RWPE2 (cell line): ENCODE data around the gene TTLL13.
"Not testable (repeated sequence)": the region's sequence is repeated elsewhere in the genome, so short reads cannot be mapped to it uniquely, and the experiment has no call there.

Source experiments
- ATAC-seq: fragments of 200-7000 bp; cut with Tn5 transposase; 3 replicates; pipeline ENCODE4 v1.9.1; 2021; ENCODE audit warnings: low read depth
- DNase-seq: peaks from one replicate; pipeline ENCODE4 v3.0.0-alpha.2; 2020; ENCODE audit warnings: low spot score
- H3K27ac ChIP-seq: fragments of 450-650 bp; 2 replicates; pipeline ENCODE4 v1.5.1; 2017; ENCODE audit warnings: mild to moderate bottlenecking; ENCODE audit not compliant: poor library complexity, severe bottlenecking
- H3K27me3 ChIP-seq: fragments of 250-450 bp; sonication (Bioruptor Pico); 2 replicates; pipeline ENCODE4 v1.5.1; 2021; ENCODE audit warnings: mild to moderate bottlenecking, moderate library complexity; ENCODE audit not compliant: insufficient read depth, poor library complexity, severe bottlenecking
- H3K36me3 ChIP-seq: fragments of 250-450 bp; sonication (Bioruptor Pico); 2 replicates; pipeline ENCODE4 v1.5.1; 2020; ENCODE audit warnings: low read depth, mild to moderate bottlenecking, moderate library complexity
- H3K4me1 ChIP-seq: fragments of 250-450 bp; sonication (Bioruptor Pico); 2 replicates; pipeline ENCODE4 v1.5.1; 2021; ENCODE audit warnings: mild to moderate bottlenecking, moderate library complexity; ENCODE audit not compliant: insufficient read depth, poor library complexity, severe bottlenecking
- H3K4me3 ChIP-seq: fragments of 250-450 bp; sonication (Bioruptor Pico); 2 replicates; pipeline ENCODE4 v1.5.1; 2021; ENCODE audit warnings: mild to moderate bottlenecking, moderate library complexity; ENCODE audit not compliant: severe bottlenecking
- H3K9me3 ChIP-seq: fragments of 250-450 bp; sonication (Bioruptor Pico); 2 replicates; pipeline ENCODE4 v1.5.1; 2021; ENCODE audit warnings: mild to moderate bottlenecking, moderate library complexity; ENCODE audit not compliant: severe bottlenecking
- CTCF ChIP-seq: fragments of 450-650 bp; IDR thresholded peaks from one replicate; pipeline ENCODE4 v1.5.1; 2017; ENCODE audit warnings: mild to moderate bottlenecking, moderate library complexity; ENCODE audit not compliant: poor library complexity, severe bottlenecking

TTLL13 gene

GRCh38 chr15:90243943-90244639, 5.3 kb upstream of the TTLL13 start:
- Histone ChIP-seq H3K27ac (no peak overlapping the region), H3K4me3 (no peak overlapping the region), H3K9me3 (no peaks in the 10 kb centered on the region), H3K4me1 (no peaks in the 10 kb centered on the region), H3K36me3 (peaks cover 4% of the 10 kb centered on the region), H3K27me3 (no peaks in the 10 kb centered on the region)
- TF ChIP-seq CTCF: no peak
- no peak for DNase-seq
- ATAC-seq: no peak

GRCh38 chr15:90248789-90249202, 560 bp upstream of the TTLL13 start:
- TF ChIP-seq CTCF: no peak
- ATAC-seq (no peak), DNase-seq (no peak)
- Histone ChIP-seq H3K36me3 (no peaks in the 10 kb centered on the region), H3K27me3 (no peaks in the 10 kb centered on the region), H3K4me3 (no peak overlapping the region), H3K9me3 (no peaks in the 10 kb centered on the region), H3K27ac (no peak overlapping the region), H3K4me1 (peaks cover 3% of the 10 kb centered on the region)

- no peak for ATAC-seq
- Histone ChIP-seq H3K36me3 (no peaks in the 10 kb centered on the region), H3K27me3 (no peaks in the 10 kb centered on the region), H3K27ac (no peak overlapping the region), H3K9me3 (no peaks in the 10 kb centered on the region), H3K4me1 (peaks cover 11% of the 10 kb centered on the region), H3K4me3 (no peak overlapping the region)
- no peak for TF ChIP-seq CTCF
- DNase-seq: no peak
Measured at GRCh38 chr15:90257776-90258175, 8.4 kb downstream of the TTLL13 start.

- Histone ChIP-seq H3K36me3 (no peaks in the 10 kb centered on the region), H3K27me3 (no peaks in the 10 kb centered on the region), H3K9me3 (no peaks in the 10 kb centered on the region), H3K27ac (no peak overlapping the region), H3K4me1 (peaks cover 15% of the 10 kb centered on the region), H3K4me3 (no peak overlapping the region)
- no peak for TF ChIP-seq CTCF
- DNase-seq: no peak
- no peak for ATAC-seq
Measured at GRCh38 chr15:90259524-90259923, 10.2 kb downstream of the TTLL13 start.

GRCh38 chr15:90260731-90261130, 11.4 kb downstream of the TTLL13 start:
- H3K27ac ChIP-seq, H3K9me3 ChIP-seq, H3K36me3 ChIP-seq, DNase-seq, H3K4me3 ChIP-seq, H3K27me3 ChIP-seq, ATAC-seq: not testable (repeated sequence)
- H3K4me1 ChIP-seq: peaks cover 18% of the 10 kb centered on the region
